Skin of body (tissue), 2 donors: ENCODE measurements around the gene CACNA2D1. TPM values are rescaled to one million over a fixed set of nuclear protein-coding genes. Genes with fewer than 3 reads are reported as not detected.
"Not testable (repeated sequence)": the region's sequence is repeated elsewhere in the genome, so short reads cannot be mapped to it uniquely, and the experiment has no call there.

Source experiments
- DNase-seq: peaks from one replicate; lab custom pipeline; 2025; lab: John Stamatoyannopoulos, UW
- total RNA-seq: library from RNA; depleted of rRNA; stranded (reverse); fragments of >200 nt; gene quantifications from one replicate; pipeline ENCODE4 v1.2.3, GENCODE V29; 2014

The CACNA2D1 gene
- total RNA-seq, 1 donor from 2014 or later: 54.4 TPM

DNA sequence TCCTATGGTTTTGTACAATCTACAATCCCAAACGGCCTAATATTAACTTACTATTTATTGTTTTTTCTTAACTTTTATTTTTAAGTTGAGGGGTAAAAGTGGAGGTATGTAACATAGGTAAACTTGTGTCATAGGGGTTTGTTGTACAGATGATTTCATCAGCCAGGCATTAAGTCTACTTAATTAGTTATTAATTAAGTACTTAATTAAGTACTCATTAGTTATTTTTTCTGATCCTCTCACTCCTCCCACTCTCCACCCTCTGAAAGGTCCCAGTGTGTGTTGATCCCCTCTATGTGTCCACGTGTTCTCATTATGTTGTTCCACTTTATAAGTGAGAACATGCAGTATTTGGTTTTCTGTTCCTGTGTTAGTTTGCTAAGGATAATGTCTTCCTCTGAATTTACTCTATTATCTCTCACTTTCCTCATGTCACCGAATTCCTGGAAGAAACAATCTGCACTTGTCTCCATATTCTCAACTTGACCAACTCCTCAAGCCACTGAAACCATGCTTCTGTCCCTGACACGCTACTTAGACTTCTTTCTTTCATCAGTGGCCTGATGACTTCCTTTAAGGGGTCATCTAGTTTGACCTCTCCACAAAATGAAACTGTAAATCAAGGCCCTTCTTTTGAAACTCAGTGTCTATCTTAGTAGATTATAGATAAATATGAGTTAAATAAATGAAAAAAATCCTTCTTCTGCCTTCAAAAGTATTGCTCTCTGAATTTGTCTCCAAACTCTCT lies 9.1 kb downstream of the CACNA2D1 start:
- no peak for DNase-seq

DNA sequence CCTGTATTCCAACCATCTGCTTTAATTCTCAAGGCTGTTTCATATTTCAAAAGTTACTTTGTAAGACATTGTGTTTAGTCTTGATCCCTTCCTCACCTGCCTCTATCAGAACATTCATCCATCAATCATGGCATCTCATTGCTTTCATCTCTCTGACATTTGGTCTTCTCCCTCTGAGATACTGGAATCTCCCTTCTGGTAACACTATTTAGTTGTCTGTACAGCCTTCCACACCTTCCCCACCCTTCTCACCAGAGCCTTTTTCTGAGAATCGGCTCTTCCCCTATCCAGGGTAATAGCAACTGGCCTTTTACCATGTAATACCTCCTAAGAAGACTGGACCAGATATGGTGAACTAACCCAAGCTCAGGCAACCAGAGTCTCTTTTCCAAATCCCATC lies 10.1 kb downstream of the CACNA2D1 start:
- no peak for DNase-seq

DNA sequence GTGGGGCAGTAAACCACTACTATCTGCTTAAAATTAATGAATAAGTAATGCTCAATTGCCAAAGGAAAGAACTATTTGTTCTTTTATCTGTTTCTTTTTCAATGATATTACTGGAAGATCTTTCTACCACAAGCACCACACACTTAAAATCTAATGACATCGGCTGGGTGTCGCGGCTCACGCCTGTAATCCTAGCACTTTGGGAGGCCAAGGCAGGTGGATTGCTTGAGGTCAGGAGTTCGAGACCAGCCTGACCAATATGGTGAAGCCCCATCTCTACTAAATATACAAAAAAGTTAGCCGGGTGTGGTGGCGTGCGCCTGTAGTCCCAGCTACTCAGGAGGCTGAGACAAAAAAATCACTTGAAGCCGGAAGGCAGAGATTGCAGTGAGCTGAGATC lies 10.8 kb downstream of the CACNA2D1 start:
- DNase-seq: not testable (repeated sequence)

DNA sequence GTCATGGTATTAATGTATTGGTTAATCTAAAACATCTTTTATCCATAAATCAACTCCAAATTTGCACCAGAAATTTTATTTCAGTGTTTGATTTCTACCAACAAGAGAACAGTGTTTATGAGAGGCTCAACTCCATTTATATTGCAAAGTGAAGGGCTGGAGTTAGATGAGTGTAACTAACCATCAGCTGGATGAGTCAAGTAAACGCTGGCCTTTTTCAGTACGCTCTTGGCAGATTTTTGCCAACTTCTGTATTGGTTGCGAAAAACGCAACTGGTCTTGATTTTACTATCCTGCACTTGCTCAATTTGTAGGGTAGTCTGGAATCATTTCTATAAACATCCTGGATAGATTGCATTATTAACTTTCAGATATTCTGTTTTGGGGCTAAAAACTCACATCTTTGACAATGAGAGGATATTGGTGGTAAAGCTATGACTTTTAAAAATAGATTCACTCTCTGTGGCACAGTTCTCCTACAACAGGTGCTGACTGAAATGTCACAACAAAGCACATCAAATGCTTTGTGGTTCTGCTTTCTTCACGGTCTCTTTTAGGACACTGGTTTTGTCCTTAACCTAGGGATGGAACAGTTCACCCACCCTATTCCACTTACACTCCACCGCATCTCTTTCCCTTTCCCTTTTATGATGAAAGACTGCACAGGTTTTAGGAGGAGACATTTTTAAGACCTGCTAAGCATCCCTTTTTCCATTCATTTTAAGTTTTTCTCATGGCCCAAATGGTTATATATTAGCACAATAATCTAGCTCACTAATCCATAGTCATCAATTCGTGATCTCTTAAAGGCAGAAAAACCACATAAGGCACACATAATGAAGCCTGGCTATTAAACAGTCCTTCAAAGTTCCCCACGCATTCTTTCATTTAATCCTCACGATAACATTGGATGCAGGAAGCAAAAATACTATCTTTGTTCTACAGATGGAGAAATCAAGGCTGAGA lies 12.8 kb downstream of the CACNA2D1 start:
- DNase-seq: no peak

DNA sequence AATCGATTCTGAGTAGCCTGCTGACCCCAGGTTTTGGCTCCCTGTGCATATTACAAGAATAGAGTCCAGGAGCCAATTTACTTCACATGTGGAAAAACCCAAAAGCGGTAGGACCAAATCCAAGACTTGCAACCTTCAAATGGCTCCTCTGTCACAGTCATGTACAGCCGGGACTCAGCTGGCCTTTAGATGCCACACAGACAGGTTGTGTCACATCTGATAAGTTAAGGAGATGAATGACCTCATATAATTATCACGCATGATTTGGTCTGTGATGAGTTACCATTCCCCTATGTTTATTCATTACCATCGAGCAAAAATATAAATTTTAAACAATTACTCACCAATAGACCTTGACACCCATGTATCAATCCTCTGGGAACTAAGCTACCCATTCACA lies 14.2 kb downstream of the CACNA2D1 start:
- no peak for DNase-seq

DNA sequence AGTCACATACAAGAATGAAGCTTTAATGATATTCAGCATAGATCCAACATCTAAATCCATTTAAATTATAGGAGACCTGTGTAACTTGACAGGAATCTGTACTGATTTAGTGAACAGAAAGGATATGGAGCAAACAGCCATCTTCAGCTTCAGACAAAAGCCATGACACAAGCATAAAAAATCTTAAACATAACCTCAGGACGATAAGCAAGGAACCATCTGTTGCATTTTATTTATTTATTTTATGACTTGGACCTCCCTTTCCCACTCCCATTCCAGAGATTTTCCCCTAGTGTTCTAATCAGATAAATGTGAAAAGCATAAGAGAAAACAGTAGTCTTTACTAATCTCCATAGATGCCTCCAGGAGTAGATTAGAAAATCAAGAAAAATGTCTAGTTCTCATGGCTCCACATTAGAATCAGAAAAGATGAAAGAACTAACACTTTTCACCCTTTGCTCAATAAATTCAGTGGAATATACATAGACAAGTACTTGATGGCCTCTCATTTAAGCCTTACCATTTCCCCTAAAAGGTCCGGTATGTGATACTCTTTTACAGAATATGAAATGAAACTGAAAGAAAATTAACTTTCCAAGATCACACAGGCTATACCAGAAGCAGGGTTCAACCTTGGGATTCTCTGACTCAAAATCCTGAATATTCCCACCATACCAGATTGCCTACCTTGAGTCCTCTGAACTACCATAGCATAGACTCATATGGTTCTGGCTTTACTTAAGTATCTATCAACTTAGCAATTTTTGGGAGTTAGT lies 15.2 kb downstream of the CACNA2D1 start:
- DNase-seq: no peak

DNA sequence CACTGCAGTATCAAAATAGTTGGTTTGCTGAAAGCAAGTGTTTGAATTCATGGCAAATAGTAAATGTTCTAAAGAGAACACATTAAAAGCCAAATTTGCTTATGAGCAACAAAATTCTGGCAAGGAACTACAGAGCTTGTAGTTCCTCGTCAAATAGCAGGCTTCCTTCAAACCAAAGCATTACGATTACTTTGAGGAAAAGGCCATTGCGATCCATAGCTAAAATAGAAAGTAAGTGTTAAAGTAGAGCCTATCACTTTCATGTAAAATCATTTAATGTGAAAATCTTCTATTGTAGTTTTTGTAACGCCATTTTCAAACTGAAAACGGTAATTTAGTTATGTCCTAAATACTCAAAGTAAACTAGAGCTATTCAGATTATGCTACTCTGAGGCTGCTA lies 20.1 kb downstream of the CACNA2D1 start:
- no peak for DNase-seq

DNA sequence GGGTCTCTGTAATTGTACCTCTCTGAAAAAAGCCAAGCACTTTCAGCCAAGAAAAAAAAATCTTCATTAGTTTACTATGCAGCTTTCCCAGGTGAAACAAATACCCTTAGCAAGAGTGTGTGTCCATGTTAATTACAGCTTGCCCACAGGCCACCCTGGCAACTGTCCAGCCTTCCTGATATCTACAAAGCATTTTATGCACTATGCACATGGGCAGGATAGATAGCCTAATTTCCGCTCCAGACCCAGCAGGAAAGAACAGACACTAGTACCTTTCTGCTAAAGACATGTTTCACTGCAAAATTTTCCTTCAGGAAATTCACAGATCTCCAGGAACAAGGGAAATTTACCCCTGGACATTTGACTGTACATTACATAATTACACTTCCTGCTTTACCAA lies 24.4 kb downstream of the CACNA2D1 start:
- DNase-seq: no peak

DNA sequence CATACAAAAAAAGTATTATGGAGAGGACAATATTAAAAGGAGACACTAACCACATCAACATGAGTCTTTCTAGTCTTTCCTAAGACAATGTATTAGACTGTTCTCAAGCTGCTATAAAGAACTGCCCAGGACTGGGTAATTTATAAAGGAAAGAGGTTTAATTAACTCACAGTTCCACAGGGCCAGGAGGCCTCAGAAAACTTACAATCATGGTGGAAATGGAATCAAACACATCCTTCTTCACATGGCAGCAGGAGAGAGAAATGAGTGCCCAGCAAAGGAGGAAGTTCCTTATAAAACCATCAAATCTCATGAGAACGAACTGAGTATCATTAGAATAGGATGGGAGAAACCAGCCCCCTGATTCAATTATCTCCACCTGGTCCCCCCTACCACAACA lies 25.7 kb downstream of the CACNA2D1 start:
- DNase-seq: no peak

DNA sequence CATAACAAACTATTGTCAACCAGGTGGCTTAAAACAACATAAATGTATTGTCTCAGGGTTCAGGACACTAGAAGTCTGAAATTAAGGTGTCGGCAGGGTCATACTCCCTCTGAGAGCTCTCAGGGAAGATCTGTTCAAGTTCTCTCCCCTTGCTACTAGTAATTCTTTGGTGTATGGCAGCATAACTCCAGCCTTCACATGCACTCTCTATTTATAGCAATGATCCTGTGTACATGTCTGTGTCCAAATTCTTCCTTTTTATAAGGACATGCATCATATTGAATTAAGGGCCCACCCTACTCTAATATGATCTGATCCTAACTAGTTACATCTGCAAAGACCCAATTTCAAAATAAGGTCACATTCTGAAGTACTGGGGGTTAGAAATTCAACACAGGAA lies 27.2 kb downstream of the CACNA2D1 start:
- DNase-seq: no peak

DNA sequence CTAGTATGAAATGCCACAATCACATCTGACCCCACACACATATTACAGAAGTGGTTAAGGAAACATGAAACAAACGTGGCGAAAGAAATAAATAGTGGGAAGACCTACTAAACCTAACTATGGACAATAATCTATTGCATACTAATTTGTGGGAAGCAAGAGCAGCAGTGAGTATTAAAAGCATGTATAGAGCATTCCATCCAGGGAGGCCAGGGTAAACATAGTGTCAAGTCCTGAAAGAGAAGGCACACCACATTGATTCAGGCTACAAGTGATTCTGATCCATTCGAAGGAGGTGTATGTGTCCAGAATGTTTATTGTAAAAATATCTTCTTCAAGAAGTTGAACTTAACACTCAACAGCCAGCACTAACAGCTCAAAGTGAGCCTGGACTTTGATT lies 29.2 kb downstream of the CACNA2D1 start:
- DNase-seq: no peak

DNA sequence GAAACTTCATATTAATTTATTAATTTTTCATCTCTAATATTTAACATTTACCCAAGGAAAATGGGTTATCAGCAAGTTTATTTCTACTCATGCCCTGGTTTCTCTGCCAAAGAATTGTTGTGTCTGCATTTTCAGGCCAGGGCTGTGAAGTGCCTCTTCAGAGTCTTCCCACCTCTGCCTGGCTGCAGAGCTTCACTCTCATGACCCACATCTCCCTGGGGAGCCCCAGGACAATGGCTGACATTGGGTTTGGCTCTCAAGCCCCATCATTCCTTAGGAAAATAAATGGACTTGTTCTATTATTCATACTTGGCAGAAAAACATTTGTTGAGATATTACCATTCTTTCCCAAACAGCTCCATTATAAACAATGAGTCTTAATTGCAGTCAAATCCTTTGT lies 30.3 kb downstream of the CACNA2D1 start:
- no peak for DNase-seq

DNA sequence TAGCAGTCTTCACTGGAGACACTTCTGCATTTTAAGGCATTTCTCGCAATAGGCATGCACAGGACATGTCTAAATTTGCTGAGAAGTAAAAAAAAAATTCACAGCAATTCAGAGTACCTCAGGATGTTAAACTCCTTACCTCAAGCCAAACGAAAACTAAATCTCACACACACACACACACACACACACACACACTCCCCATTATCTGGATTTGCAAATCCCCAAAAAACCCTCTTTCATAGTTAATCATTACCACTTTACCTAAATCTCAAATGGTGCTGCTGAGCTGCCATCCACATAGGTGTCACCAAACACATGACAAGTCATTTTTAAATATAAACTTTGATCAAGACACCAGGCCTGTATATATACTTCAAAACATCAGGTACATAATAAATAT lies 31.8 kb downstream of the CACNA2D1 start:
- DNase-seq: no peak

DNA sequence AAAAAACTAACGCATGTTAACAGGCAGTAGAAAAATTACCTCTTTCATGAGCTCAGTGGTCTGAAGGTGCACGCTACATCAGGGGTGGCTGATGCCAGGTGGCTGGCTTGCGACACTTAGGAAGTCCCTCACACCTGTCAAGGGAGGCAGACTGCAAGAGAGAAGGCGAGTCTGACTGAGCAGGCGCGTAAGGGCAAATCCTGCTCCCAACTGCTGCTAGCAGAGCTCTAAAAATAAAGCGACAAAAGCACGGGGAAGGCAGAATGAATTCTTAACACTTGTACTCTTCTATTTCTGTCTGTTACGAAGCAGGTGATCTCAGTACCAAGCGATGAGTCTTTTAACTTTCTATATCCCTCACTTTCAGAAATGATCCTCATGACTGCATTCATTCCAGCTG lies 33.1 kb downstream of the CACNA2D1 start:
- DNase-seq: no peak

DNA sequence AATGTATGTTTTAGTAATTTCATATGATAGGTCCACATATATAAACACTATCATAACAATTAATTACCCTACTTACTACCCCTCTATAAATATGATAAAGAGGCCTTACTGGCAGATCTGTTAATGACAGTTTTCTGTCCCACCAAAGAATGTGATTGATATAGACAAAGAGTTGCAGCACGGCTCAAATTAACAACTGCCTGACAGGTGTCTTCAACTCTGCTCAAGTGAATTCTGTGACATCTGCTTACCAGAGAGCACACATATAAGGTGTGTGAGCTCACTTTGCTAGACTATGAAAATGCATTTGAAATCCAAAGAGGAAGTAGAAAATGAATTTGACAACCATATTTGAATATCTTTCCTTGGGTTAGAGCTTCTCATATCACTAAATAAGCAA lies 36.6 kb downstream of the CACNA2D1 start:
- no peak for DNase-seq

DNA sequence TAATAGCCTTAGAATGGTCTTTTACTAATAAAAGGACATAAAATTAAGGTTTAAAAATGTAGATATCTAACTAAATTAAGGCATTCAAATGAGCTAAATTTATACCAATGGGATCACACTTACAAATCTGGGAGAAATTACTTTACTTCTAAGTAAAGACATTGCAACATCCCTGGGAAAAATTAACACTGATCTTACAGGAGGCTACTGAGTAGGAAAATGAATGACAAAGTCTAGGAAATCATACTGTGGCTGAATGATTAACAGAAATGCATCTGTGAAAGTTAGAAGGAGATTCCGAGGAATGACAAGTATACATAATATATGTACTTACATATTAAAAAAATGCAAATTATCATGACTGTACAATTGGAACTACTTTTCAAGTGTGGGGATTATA lies 38.3 kb downstream of the CACNA2D1 start:
- no peak for DNase-seq

DNA sequence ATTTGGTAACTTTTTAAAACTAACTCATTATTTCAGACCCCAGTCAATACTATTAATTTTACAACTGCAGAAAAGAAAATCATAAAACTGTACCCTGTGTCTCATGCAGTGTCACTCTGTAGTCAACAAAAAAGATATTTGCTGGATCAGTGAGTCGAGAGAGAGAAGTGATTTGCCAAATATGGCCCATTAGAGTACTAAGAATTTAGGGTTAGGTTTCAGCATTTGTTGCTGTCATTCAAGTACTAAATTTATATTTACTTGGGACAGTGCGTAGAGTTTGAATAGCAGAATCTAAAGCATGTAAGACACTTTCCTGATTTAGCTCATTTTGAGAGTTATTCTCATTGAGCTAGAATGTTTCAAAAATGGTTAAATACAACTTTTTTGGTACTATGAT lies 38.9 kb downstream of the CACNA2D1 start:
- no peak for DNase-seq

DNA sequence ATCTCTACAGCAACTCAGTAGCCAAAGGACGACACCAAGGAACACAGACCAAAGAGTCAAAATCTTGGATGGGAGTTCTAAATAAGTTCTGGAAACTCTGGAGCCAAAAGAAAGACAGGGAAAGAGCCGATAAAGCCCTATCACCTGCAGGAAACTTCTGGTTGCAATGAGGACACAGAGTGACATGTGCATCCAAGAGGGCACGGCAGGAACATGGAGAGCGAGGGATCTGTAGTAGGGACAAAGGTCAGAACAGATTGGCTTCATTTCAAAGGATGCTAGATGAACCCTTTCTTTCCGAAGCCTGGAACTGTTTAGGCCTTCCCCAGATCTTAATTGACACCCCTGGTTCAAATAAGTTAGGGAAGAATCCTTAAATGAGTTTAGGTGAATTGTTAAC lies 39.5 kb downstream of the CACNA2D1 start:
- no peak for DNase-seq

DNA sequence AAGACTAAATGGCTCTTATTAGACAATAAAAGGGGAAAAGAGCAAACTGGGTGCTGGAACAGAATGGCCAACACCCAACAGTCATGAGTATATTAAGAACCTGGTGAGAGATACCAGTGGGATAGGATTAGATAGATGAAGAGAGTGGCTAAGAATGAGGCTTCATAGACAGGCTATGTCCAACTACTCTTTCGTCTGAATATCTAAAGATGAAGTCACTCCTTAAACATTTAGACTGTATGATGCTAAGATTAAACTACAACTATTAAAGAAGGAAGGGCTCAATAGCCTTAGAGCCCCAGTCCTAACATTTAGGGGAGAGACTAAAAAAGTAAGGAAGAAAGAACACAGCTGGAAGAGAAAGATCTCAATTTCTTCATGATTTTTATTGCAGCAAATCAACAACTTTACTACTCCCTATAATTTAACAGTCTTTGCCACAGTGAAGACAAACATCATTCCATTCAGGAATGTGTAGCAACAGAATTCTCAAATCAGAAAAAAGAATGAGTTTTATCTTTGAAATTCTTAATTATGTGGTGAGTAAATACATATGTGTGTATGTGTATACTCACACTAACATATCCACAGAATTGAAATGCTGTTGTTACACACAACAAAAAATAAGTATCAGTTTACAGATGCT lies 45.6 kb downstream of the CACNA2D1 start:
- DNase-seq: no peak

DNA sequence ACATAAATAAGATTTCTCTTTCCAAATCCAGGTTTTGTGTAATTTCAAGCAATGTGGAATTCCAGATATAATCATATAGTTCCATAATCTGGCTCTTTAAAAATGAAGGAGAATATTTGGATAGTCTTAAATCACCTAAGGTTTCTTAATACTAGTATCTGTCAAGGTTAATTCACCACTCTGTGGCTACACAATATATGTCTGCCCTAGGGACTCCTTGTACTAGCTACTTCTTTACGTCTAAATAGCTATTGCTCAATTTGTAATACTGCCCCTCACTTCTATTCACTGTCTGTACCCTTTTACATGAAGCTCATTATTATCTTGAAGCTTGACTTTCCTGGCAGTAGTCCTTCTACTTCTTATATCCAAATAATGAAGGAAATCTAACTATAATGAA lies 47.2 kb downstream of the CACNA2D1 start:
- DNase-seq: no peak

DNA sequence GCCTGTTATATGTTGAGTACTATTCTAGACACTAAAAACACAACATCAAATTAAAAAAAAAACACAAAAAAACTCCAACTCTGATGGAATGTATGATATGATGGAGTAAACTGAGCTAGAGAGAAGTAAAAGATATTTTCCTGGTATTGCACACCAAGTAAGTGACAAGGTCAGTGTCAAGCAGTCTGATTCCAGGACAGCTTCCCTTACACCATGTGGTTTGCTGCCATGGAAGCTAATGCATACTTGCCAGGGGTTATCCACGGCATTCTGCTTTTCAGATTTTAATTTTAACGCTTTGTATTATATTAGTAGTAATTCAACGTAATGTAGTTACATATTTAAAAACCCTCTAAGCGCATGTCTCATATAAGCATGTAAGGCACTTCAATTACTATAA lies 48.4 kb downstream of the CACNA2D1 start:
- DNase-seq: no peak

DNA sequence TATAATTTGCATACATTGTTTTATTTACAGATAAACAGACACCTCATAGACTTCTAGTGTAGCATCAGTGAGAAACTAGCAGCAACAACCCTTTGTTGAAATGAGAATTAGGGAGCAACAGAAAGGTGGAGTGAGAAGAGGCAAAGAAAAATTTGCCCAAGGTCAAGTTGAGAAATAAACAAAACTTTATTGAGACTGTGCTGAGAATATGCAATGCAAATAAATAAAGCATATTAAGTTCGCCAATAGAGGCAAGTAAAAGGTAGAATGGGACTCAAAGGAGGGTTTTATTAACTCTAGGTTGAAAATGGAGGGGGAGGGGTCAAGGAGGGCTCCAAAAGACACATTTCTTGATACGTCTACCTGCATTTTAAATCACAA lies 49.7 kb downstream of the CACNA2D1 start:
- no peak for DNase-seq
